Osteocyte (in vitro differentiated cells): ENCODE measurements around the gene DNAL4. TPM values are rescaled to one million over a fixed set of nuclear protein-coding genes. Genes with fewer than 3 reads are reported as not detected.

Experiments
- DNase-seq: peaks from one replicate; pipeline ENCODE4 v3.0.0; 2021; ENCODE audit warnings: mixed read lengths; ENCODE audit not compliant: unreplicated experiment; ENCODE audit errors: extremely low spot score
- H3K27ac Mint-ChIP-seq: one replicate; pipeline ENCODE4 v1.8.0; 2021; ENCODE audit warnings: mild to moderate bottlenecking, mixed read lengths; ENCODE audit not compliant: unreplicated experiment
- H3K27me3 Mint-ChIP-seq: one replicate; pipeline ENCODE4 v1.8.0; 2021; ENCODE audit warnings: mixed read lengths; ENCODE audit not compliant: unreplicated experiment
- H3K36me3 Mint-ChIP-seq: one replicate; pipeline ENCODE4 v1.8.0; 2021; ENCODE audit warnings: mixed read lengths; ENCODE audit not compliant: unreplicated experiment
- H3K4me1 Mint-ChIP-seq: one replicate; pipeline ENCODE4 v1.8.0; 2021; ENCODE audit warnings: mixed read lengths; ENCODE audit not compliant: unreplicated experiment
- H3K4me3 Mint-ChIP-seq: one replicate; pipeline ENCODE4 v1.8.0; 2021; ENCODE audit warnings: mild to moderate bottlenecking, moderate library complexity, mixed read lengths; ENCODE audit not compliant: unreplicated experiment
- H3K9me3 Mint-ChIP-seq: one replicate; pipeline ENCODE4 v1.8.0; 2021; ENCODE audit warnings: mixed read lengths; ENCODE audit not compliant: unreplicated experiment
- CTCF ChIP-seq: fragments of 200-600 bp; sonication (generic); IDR thresholded peaks from 2 replicates; pipeline ENCODE4 v1.5.0; 2021; ENCODE audit warnings: antibody characterized with exemption, mild to moderate bottlenecking, moderate library complexity
- total RNA-seq: library from RNA; stranded (reverse); gene quantifications from 2 replicates; pipeline ENCODE4 v1.2.1, GENCODE V29; 2021

Gene DNAL4
- total RNA-seq, 1 donor from 2014 or later, result 17.0 TPM

GRCh38 chr22:38788846-38789245, 5.1 kb downstream of the DNAL4 start:
- Mint-ChIP-seq H3K9me3 (no peaks in the 10 kb centered on the region), H3K4me3 (no peak overlapping the region), H3K36me3 (no peaks in the 10 kb centered on the region), H3K27me3 (no peaks in the 10 kb centered on the region), H3K27ac (peak overlapping the region; percentile 81), H3K4me1 (peaks cover 5% of the 10 kb centered on the region)
- no peak for TF ChIP-seq CTCF
- DNase-seq, result no peak

- Mint-ChIP-seq H3K27me3 (no peaks in the 10 kb centered on the region), H3K27ac (peak overlapping the region; percentile 81), H3K4me1 (peaks cover 10% of the 10 kb centered on the region), H3K4me3 (no peak overlapping the region), H3K9me3 (no peaks in the 10 kb centered on the region), H3K36me3 (no peaks in the 10 kb centered on the region)
- no peak for DNase-seq
- no peak for TF ChIP-seq CTCF
Observed at GRCh38 chr22:38788021-38788816, 5.7 kb downstream of the DNAL4 start.

DNA sequence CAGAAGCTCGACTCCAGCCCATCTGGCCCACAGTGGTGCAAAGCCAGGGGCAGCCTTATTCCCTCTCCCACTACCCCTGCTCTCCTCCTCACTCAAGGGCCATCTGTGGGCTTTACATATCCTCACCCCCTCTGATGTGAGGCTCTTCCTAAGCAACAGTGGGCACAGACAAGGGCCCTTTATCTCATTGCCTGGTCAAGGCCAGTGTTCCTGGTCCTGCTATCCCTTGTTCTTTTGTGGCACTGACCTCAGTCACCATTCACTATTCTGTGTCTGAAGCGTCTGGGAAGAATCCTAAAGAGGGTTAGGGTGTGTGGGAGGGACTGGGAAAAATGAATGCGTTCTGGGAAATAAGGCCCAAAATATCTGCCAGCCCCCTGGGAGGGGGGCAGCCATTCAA, 7.3 kb downstream of the DNAL4 start:
- Mint-ChIP-seq H3K4me1 (peaks cover 18% of the 10 kb centered on the region), H3K4me3 (no peak overlapping the region), H3K27me3 (no peaks in the 10 kb centered on the region), H3K9me3 (no peaks in the 10 kb centered on the region), H3K27ac (no peak overlapping the region), H3K36me3 (peaks cover 3% of the 10 kb centered on the region)
- TF ChIP-seq CTCF, result no peak
- no peak for DNase-seq

DNA sequence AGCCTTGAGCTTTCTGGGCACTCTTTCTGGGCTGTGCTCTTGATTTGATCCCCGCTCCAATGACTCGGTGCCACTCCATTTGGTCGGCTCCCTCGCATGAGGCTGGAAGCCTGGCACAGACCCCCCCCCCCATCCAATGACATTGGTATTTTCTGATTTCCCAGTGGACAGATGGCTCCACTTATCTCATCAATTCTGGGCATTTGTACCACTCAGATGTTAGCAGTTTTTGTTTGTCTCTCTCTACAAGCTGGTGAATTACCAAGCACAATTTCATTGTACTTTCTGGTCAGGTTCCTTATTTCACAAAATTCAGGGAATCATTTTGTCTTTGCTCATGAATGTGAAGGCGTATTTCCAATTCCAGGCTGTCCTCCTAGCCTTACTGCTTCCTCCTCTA, 9.1 kb downstream of the DNAL4 start:
- DNase-seq, result no peak
- H3K9me3 Mint-ChIP-seq, result no peaks in the 10 kb centered on the region
- H3K27me3 Mint-ChIP-seq, result no peaks in the 10 kb centered on the region
- no peak overlapping the region for H3K27ac Mint-ChIP-seq
- TF ChIP-seq CTCF, result no peak
- peaks cover 3% of the 10 kb centered on the region for H3K36me3 Mint-ChIP-seq
- H3K4me1 Mint-ChIP-seq, result peaks cover 18% of the 10 kb centered on the region
- no peak overlapping the region for H3K4me3 Mint-ChIP-seq

DNA sequence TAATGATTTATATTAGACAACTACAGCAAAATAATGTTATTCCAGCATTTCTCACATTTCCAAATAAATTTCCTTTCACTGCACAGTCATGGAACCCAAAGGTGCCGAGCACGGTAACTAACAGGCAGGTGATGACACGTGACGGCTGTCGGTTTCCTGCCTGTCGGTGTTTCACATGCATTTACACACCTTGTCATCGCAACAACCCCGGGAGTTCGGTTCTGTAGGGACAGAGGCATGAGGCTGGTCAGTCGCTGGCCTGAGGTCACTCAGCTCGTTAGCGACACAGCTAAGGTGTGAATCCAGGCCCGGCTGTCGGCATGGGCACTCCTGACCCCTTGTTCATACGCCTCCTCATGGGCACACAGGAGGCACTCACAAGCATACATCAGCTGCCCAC, 9.9 kb downstream of the DNAL4 start:
- TF ChIP-seq CTCF, result no peak
- peaks cover 18% of the 10 kb centered on the region for H3K4me1 Mint-ChIP-seq
- H3K9me3 Mint-ChIP-seq, result no peaks in the 10 kb centered on the region
- no peaks in the 10 kb centered on the region for H3K27me3 Mint-ChIP-seq
- H3K4me3 Mint-ChIP-seq, result no peak overlapping the region
- no peak overlapping the region for H3K27ac Mint-ChIP-seq
- no peak for DNase-seq
- H3K36me3 Mint-ChIP-seq, result peaks cover 3% of the 10 kb centered on the region
